HCT116 (cell line): ENCODE data around the gene TRIM50.

Experiments
- EZH2 ChIP-seq: fragments of 200-600 bp; sonication (generic); IDR thresholded peaks from 2 replicates; pipeline ENCODE4 v1.6.1; 2017; ENCODE audit warnings: antibody characterized with exemption, mixed run types
- EZH2phosphoT487 ChIP-seq: fragments of 200-600 bp; IDR thresholded peaks from 2 replicates; pipeline ENCODE4 v1.6.1; 2018; ENCODE audit warnings: antibody characterized with exemption, borderline replicate concordance
- POLR2A ChIP-seq: IDR thresholded peaks from 2 replicates; pipeline ENCODE4 v1.7.0; 2011; ENCODE audit warnings: borderline replicate concordance; ENCODE audit not compliant: insufficient read depth, insufficient read length; ENCODE audit errors: extremely low read depth
- RAD21 ChIP-seq: IDR thresholded peaks from 2 replicates; pipeline ENCODE4 v1.6.1; 2012; ENCODE audit warnings: low read depth, mild to moderate bottlenecking
- YY1 ChIP-seq: IDR thresholded peaks from 2 replicates; pipeline ENCODE4 v1.6.1; 2011; ENCODE audit warnings: low read length, low read depth, moderate library complexity, mild to moderate bottlenecking; ENCODE audit not compliant: insufficient replicate concordance; ENCODE audit errors: extremely low read depth
- ZNF274 ChIP-seq: fragments of 200-500 bp; sonication (Bioruptor generic); IDR thresholded peaks from 2 replicates; pipeline ENCODE4 v1.6.1; 2014; ENCODE audit warnings: mild to moderate bottlenecking, low read depth, low read length, inconsistent platforms
- TF ChIP-seq, protein P1 (sequence below): IDR thresholded peaks from 2 replicates; pipeline ENCODE4 v1.6.1; 2012; ENCODE audit warnings: low read depth
- TF ChIP-seq, protein P2 (sequence below), 3 experiments: fragments of 200-600 bp in 1 of 3; sonication (generic) in 1 of 3; IDR thresholded peaks in 2 of 3; conservative IDR thresholded peaks in 1 of 3; 2 replicates each; pipeline ENCODE4 v1.5.1; 2012 to 2017; ENCODE audit warnings: low read depth in 2 of 3, low read length in 2 of 3, antibody characterized with exemption in 1 of 3, borderline replicate concordance in 1 of 3, control low read depth in 1 of 3, mild to moderate bottlenecking in 1 of 3, mixed read lengths in 1 of 3, mixed run types in 1 of 3, moderate library complexity in 1 of 3; ENCODE audit not compliant: insufficient read depth in 1 of 3

DNA sequence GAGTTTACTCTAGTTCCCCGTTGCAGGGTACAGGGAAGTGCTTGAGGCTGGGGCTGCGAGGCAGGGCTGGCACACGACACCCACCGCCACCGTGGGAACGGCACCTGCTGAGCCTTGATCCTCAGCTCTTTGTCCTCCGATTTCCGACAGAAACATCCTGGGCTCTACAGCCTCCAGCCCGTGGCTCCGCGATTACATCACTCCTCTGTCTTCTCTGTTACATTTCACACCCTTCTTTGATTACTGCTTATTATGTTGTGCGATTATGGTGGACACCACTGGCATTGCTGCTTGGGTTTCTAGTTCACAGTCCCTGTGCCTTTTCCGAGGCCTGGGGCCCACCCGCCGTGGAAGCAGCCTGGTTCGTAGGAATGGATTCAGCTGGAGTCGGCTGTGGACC is 26.9 kb upstream of the TRIM50 start:
- TF ChIP-seq, protein P1, sequence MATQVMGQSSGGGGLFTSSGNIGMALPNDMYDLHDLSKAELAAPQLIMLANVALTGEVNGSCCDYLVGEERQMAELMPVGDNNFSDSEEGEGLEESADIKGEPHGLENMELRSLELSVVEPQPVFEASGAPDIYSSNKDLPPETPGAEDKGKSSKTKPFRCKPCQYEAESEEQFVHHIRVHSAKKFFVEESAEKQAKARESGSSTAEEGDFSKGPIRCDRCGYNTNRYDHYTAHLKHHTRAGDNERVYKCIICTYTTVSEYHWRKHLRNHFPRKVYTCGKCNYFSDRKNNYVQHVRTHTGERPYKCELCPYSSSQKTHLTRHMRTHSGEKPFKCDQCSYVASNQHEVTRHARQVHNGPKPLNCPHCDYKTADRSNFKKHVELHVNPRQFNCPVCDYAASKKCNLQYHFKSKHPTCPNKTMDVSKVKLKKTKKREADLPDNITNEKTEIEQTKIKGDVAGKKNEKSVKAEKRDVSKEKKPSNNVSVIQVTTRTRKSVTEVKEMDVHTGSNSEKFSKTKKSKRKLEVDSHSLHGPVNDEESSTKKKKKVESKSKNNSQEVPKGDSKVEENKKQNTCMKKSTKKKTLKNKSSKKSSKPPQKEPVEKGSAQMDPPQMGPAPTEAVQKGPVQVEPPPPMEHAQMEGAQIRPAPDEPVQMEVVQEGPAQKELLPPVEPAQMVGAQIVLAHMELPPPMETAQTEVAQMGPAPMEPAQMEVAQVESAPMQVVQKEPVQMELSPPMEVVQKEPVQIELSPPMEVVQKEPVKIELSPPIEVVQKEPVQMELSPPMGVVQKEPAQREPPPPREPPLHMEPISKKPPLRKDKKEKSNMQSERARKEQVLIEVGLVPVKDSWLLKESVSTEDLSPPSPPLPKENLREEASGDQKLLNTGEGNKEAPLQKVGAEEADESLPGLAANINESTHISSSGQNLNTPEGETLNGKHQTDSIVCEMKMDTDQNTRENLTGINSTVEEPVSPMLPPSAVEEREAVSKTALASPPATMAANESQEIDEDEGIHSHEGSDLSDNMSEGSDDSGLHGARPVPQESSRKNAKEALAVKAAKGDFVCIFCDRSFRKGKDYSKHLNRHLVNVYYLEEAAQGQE, result no peak
- TF ChIP-seq EZH2, result no peak
- TF ChIP-seq, protein P2, sequence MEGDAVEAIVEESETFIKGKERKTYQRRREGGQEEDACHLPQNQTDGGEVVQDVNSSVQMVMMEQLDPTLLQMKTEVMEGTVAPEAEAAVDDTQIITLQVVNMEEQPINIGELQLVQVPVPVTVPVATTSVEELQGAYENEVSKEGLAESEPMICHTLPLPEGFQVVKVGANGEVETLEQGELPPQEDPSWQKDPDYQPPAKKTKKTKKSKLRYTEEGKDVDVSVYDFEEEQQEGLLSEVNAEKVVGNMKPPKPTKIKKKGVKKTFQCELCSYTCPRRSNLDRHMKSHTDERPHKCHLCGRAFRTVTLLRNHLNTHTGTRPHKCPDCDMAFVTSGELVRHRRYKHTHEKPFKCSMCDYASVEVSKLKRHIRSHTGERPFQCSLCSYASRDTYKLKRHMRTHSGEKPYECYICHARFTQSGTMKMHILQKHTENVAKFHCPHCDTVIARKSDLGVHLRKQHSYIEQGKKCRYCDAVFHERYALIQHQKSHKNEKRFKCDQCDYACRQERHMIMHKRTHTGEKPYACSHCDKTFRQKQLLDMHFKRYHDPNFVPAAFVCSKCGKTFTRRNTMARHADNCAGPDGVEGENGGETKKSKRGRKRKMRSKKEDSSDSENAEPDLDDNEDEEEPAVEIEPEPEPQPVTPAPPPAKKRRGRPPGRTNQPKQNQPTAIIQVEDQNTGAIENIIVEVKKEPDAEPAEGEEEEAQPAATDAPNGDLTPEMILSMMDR (IDR thresholded peaks at IDR 0.05 in 2 of 3, conservative IDR thresholded peaks at IDR 0.05 in 1 of 3; ENCODE audit: borderline replicate concordance in 1 of 3, insufficient read depth in 1 of 3, low read depth in 2 of 3, low read length in 2 of 3), result no peak
- TF ChIP-seq POLR2A, result no peak
- no peak for TF ChIP-seq ZNF274
- no peak for TF ChIP-seq YY1
- no peak for TF ChIP-seq RAD21
- TF ChIP-seq EZH2phosphoT487, result no peak
